T-helper 2 cell (primary cell): ENCODE measurements around the gene SHISA9.

Experiments
- DNase-seq, 5 experiments: peaks; one replicate each; pipeline versions ENCODE4 v3.0.0 to v3.0.0-alpha.2; 2012 to 2022

SHISA9 gene

GRCh38 chr16:12958366-12958765 lies 57.0 kb downstream of the SHISA9 start:
- DNase-seq: no peak

- DNase-seq: no peak
Observed at GRCh38 chr16:12959072-12959471, 57.7 kb downstream of the SHISA9 start.

- DNase-seq: no peak
Observed at GRCh38 chr16:12961626-12962025, 60.2 kb downstream of the SHISA9 start.

- no peak for DNase-seq
Observed at GRCh38 chr16:12964461-12964860, 63.1 kb downstream of the SHISA9 start.

- DNase-seq: no peak
Observed at GRCh38 chr16:12965274-12965804, 63.9 kb downstream of the SHISA9 start.

GRCh38 chr16:12971241-12971640 lies 69.8 kb downstream of the SHISA9 start:
- DNase-seq: no peak

GRCh38 chr16:12972246-12972645 lies 70.8 kb downstream of the SHISA9 start:
- DNase-seq: no peak

GRCh38 chr16:12975766-12976165 lies 74.4 kb downstream of the SHISA9 start:
- DNase-seq: no peak

GRCh38 chr16:12976496-12976895 lies 75.1 kb downstream of the SHISA9 start:
- DNase-seq: no peak

GRCh38 chr16:12976936-12977335 lies 75.5 kb downstream of the SHISA9 start:
- no peak for DNase-seq

GRCh38 chr16:12985516-12985915 lies 84.1 kb downstream of the SHISA9 start:
- DNase-seq: no peak

GRCh38 chr16:12988071-12988470 lies 86.7 kb downstream of the SHISA9 start:
- DNase-seq: no peak

GRCh38 chr16:12992066-12992465 lies 90.7 kb downstream of the SHISA9 start:
- DNase-seq: no peak

GRCh38 chr16:12994402-12994801 lies 93.0 kb downstream of the SHISA9 start:
- DNase-seq: no peak

GRCh38 chr16:12995721-12996372 lies 94.4 kb downstream of the SHISA9 start:
- DNase-seq: no peak

- DNase-seq: no peak
Observed at GRCh38 chr16:12998361-12999085, 97.1 kb downstream of the SHISA9 start.

GRCh38 chr16:12999368-12999767 lies 98.0 kb downstream of the SHISA9 start:
- no peak for DNase-seq

- no peak for DNase-seq
Observed at GRCh38 chr16:13005721-13006247, 104.4 kb downstream of the SHISA9 start.

GRCh38 chr16:13012601-13013000 lies 111.2 kb downstream of the SHISA9 start:
- DNase-seq: no peak

GRCh38 chr16:13013043-13013442 lies 111.6 kb downstream of the SHISA9 start:
- no peak for DNase-seq

GRCh38 chr16:13014476-13014875 lies 113.1 kb downstream of the SHISA9 start:
- DNase-seq: no peak

- DNase-seq: no peak
Observed at GRCh38 chr16:13018026-13018425, 116.6 kb downstream of the SHISA9 start.

- no peak for DNase-seq
Observed at GRCh38 chr16:13021996-13022395, 120.6 kb downstream of the SHISA9 start.

- DNase-seq: no peak
Observed at GRCh38 chr16:13029786-13030185, 128.4 kb downstream of the SHISA9 start.
